Activated T-cell treated with anti-CD3 and anti-CD28 coated beads, Interleukin-2, amount 50 U/mL, for 72 hours (primary cell): ENCODE data around the gene FBN2. TPM values are rescaled to one million over a fixed set of nuclear protein-coding genes. Genes with fewer than 3 reads are reported as not detected.
A peak's percentile ranks its signal among the peaks of the same experiment; 100 is the strongest.

ENCODE experiments used
- ATAC-seq, 2 donors: fragments of 150-1000 bp; cut with Tn5 transposase; replicated peaks in 1 of 2; 2 replicates each; pipeline ENCODE4 v1.10.0; 2021; ENCODE audit warnings: moderate library complexity in 2 of 2, mild to moderate bottlenecking in 1 of 2
- DNase-seq, 2 donors: peaks; one replicate each; pipeline ENCODE4 v3.0.0; 2021 to 2022; ENCODE audit warnings: mixed read lengths in 1 of 2
- H3K27ac Mint-ChIP-seq: one replicate; pipeline ENCODE4 v1.8.0; 2022; ENCODE audit warnings: mild to moderate bottlenecking, moderate library complexity, mixed read lengths
- H3K27me3 Mint-ChIP-seq: one replicate; pipeline ENCODE4 v1.8.0; 2022; ENCODE audit warnings: low read depth, mixed read lengths
- H3K36me3 Mint-ChIP-seq, 2 donors: one replicate each; pipeline ENCODE4 v1.8.0; 2022; ENCODE audit warnings: mixed read lengths in 2 of 2, mild to moderate bottlenecking in 1 of 2; ENCODE audit not compliant: insufficient read depth in 2 of 2
- H3K4me1 Mint-ChIP-seq: one replicate; pipeline ENCODE4 v1.8.0; 2022; ENCODE audit warnings: low read depth, mixed read lengths
- H3K4me3 Mint-ChIP-seq, 2 donors: one replicate each; pipeline ENCODE4 v1.8.0; 2022; ENCODE audit warnings: mild to moderate bottlenecking in 2 of 2, mixed read lengths in 2 of 2, moderate library complexity in 2 of 2
- H3K9me3 Mint-ChIP-seq, 2 donors: one replicate each; pipeline ENCODE4 v1.8.0; 2022; ENCODE audit warnings: mixed read lengths in 2 of 2
- total RNA-seq, 2 donors: library from RNA; stranded (reverse); gene quantifications; one replicate each; pipeline ENCODE4 v1.2.3, GENCODE V29; 2022

Gene FBN2
- total RNA-seq: under 1 TPM in 1 of 2 donors, not detected in 1; 0.05 TPM

DNA sequence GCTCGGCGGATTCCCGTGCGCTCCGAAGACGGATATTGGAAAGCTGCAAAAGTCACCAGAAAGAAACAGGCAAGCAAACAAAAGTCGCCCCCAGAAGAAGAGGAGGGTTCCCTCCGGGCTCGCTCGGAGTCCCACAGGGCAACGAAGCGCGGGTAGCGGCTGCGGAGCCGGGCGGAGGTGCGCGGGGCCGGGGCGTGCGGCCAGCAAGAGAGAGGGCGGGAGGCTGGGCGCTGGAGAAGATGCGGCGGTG lies at the start of gene FBN2:
Gene FBN2, minus strand, starts transcription at position 246 of the 250 bp plus-strand sequence. CDS start 642 bp downstream, outside the sequence.
- Mint-ChIP-seq H3K27ac (no peak within 1 kb of the TSS), H3K4me1 (no peaks in the 10 kb centered on the region), H3K36me3 (peaks cover 2 to 4% of the 10 kb centered on the region in 2 donors), H3K27me3 (peaks cover 33% of the 10 kb centered on the region), H3K4me3 (peak within 1 kb of the TSS; percentile 61 to 70), H3K9me3 (no peaks in the 10 kb centered on the region)
- ATAC-seq (no peak), DNase-seq (no peak)

DNA sequence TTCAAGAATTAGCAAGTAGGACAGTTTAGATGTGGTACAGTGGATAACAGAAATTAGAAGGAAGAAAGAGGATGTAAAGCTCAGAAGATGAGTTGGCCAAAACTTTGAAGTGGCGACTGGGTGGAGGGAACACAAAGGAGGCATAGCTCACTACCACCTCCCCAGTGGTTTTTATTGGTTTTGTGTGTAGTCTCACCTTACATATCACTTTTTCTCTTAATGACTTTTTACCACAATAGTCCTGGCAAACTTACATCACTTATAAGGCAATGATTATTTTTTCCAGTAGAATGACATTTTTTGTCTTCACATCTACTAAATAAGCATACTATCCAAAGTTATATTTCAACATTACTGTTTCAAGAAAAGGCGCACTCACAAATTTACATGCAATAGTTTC lies 49.2 kb upstream of the FBN2 start:
- Mint-ChIP-seq H3K4me1 (no peaks in the 10 kb centered on the region), H3K4me3 (no peak overlapping the region), H3K27ac (no peak overlapping the region), H3K27me3 (no peaks in the 10 kb centered on the region), H3K9me3 (peaks cover 0 to 7% of the 10 kb centered on the region in 2 donors), H3K36me3 (no peaks in the 10 kb centered on the region)
- DNase-seq (no peak), ATAC-seq (no peak)

DNA sequence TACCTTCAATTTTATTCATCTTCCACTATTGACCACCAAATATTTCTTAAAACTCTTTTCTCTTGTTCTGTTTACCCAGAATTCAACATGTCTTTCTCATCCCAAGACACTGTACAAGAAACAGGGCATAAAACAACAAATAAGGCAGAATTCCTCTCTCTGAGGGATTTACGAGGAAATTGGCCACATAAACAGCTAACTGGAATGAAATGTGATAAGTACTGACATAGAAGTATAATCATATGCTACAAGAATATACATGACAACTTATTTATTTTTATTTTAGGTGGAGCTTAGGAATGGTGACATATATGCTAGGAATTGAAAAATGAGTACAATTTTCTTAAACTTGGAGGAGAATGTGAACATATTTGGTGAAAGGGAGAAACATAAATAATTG lies 48.8 kb upstream of the FBN2 start:
- no peaks in the 10 kb centered on the region for H3K4me1 Mint-ChIP-seq
- peaks cover 0 to 7% of the 10 kb centered on the region in 2 donors for H3K9me3 Mint-ChIP-seq
- ATAC-seq (no peak), DNase-seq (no peak)
- no peak overlapping the region for H3K27ac Mint-ChIP-seq
- no peaks in the 10 kb centered on the region for H3K36me3 Mint-ChIP-seq
- H3K4me3 Mint-ChIP-seq: no peak overlapping the region
- H3K27me3 Mint-ChIP-seq: no peaks in the 10 kb centered on the region

DNA sequence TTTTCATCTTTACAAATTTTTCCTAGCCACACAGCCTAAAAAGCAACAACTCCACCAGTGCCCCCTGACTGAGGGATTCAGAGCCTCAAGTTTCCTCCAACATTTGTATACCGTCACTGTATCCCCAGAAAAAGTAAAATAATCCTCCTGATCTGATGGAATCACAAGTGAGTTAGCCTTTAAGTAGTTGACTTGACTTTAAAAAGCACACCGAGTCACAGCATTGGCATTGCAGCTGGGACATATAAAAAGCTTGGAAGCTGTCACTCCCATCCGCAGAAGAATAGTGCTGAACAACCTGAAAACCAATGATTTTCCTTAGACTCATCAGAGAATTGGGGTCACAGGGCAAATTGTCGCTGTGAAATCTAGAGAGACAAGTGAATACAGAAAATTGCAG lies 41.6 kb upstream of the FBN2 start:
- Mint-ChIP-seq H3K9me3 (peaks cover 4 to 8% of the 10 kb centered on the region in 2 donors), H3K27me3 (no peaks in the 10 kb centered on the region), H3K4me3 (no peak overlapping the region), H3K27ac (no peak overlapping the region), H3K36me3 (no peaks in the 10 kb centered on the region), H3K4me1 (no peaks in the 10 kb centered on the region)
- ATAC-seq (no peak), DNase-seq (no peak)

GRCh38 chr5:128579093-128579492 lies 41.0 kb upstream of the FBN2 start:
- Mint-ChIP-seq H3K36me3 (no peaks in the 10 kb centered on the region), H3K4me1 (no peaks in the 10 kb centered on the region), H3K27me3 (no peaks in the 10 kb centered on the region), H3K27ac (no peak overlapping the region), H3K4me3 (no peak overlapping the region), H3K9me3 (peaks cover 4 to 8% of the 10 kb centered on the region in 2 donors)
- DNase-seq: no peak
- no peak for ATAC-seq

- no peaks in the 10 kb centered on the region for H3K36me3 Mint-ChIP-seq
- H3K4me1 Mint-ChIP-seq: no peaks in the 10 kb centered on the region
- no peak overlapping the region for H3K4me3 Mint-ChIP-seq
- H3K27ac Mint-ChIP-seq: no peak overlapping the region
- ATAC-seq (no peak), DNase-seq (no peak)
- no peaks in the 10 kb centered on the region for H3K27me3 Mint-ChIP-seq
- H3K9me3 Mint-ChIP-seq: peaks cover 4 to 5% of the 10 kb centered on the region in 2 donors
Measured at GRCh38 chr5:128574041-128574440, 36.0 kb upstream of the FBN2 start.

GRCh38 chr5:128572930-128573319 lies 34.9 kb upstream of the FBN2 start:
- Mint-ChIP-seq H3K9me3 (peaks cover 2 to 4% of the 10 kb centered on the region in 2 donors), H3K4me3 (no peak overlapping the region), H3K27me3 (no peaks in the 10 kb centered on the region), H3K36me3 (no peaks in the 10 kb centered on the region), H3K27ac (no peak overlapping the region), H3K4me1 (no peaks in the 10 kb centered on the region)
- ATAC-seq (no peak), DNase-seq (no peak)

DNA sequence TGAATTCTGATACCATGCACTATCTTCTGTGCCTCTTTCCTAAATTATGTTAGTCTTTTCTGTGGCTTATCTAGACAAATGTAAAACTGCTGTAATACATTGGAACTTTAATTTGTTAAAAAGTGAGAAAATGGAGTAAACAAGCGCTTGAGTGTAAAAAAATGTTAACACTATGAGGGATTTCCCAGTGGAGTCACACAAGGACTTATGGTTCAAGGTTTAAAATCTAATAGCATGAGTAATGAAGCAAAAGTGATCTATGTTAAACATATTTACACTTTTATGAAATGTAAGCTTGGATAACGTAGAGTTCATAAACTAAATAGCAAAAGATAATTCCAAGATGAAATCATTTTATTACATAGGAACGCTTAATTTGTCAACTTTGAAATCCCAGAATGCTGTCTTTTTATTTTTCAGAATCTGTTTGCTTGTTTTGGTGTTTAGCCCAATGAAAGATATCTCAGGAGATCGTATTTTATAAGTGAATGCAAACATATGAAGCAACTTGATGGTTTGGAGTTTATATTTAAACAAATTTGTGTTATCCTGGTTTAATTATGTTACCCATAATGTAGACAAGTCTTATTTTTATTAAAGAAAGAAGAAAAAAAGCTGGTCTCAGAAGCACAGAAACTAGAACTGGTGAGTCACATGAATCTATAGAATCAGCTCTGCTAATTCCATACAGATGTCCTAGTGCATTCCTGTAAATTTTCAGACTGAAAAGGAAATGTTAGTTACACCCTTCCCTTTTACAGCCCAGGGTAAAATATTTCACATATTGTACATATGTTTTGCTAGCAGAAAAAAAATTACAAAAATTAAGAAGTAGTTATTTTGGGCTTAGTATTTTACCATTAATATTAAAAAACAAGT lies 34.2 kb upstream of the FBN2 start:
- peaks cover 2 to 6% of the 10 kb centered on the region in 2 donors for H3K9me3 Mint-ChIP-seq
- H3K4me3 Mint-ChIP-seq: no peak overlapping the region
- H3K36me3 Mint-ChIP-seq: no peaks in the 10 kb centered on the region
- H3K27ac Mint-ChIP-seq: no peak overlapping the region
- ATAC-seq (no peak), DNase-seq (no peak)
- no peaks in the 10 kb centered on the region for H3K27me3 Mint-ChIP-seq
- H3K4me1 Mint-ChIP-seq: no peaks in the 10 kb centered on the region

- Mint-ChIP-seq H3K27me3 (no peaks in the 10 kb centered on the region), H3K36me3 (no peaks in the 10 kb centered on the region), H3K4me1 (no peaks in the 10 kb centered on the region), H3K4me3 (no peak overlapping the region), H3K27ac (no peak overlapping the region), H3K9me3 (peaks cover 0 to 5% of the 10 kb centered on the region in 2 donors)
- no peak for DNase-seq
- ATAC-seq: no peak
Measured at GRCh38 chr5:128566178-128566577, 28.1 kb upstream of the FBN2 start.

GRCh38 chr5:128559300-128560297 lies 21.6 kb upstream of the FBN2 start:
- no peaks in the 10 kb centered on the region for H3K27me3 Mint-ChIP-seq
- ATAC-seq (no peak), DNase-seq (no peak)
- H3K36me3 Mint-ChIP-seq: no peaks in the 10 kb centered on the region
- no peaks in the 10 kb centered on the region for H3K4me1 Mint-ChIP-seq
- H3K4me3 Mint-ChIP-seq: no peak overlapping the region
- H3K27ac Mint-ChIP-seq: no peak overlapping the region
- peaks cover 4% of the 10 kb centered on the region in 2 donors for H3K9me3 Mint-ChIP-seq

GRCh38 chr5:128553747-128554146 lies 15.7 kb upstream of the FBN2 start:
- peaks cover 0 to 3% of the 10 kb centered on the region in 2 donors for H3K36me3 Mint-ChIP-seq
- peaks cover 10 to 13% of the 10 kb centered on the region in 2 donors for H3K9me3 Mint-ChIP-seq
- DNase-seq (no peak), ATAC-seq (no peak)
- H3K4me1 Mint-ChIP-seq: no peaks in the 10 kb centered on the region
- no peaks in the 10 kb centered on the region for H3K27me3 Mint-ChIP-seq
- no peak overlapping the region for H3K4me3 Mint-ChIP-seq
- H3K27ac Mint-ChIP-seq: no peak overlapping the region

GRCh38 chr5:128551476-128551875 lies 13.4 kb upstream of the FBN2 start:
- Mint-ChIP-seq H3K4me3 (no peak overlapping the region), H3K27me3 (no peaks in the 10 kb centered on the region), H3K36me3 (peaks cover 0 to 3% of the 10 kb centered on the region in 2 donors), H3K9me3 (peaks cover 10 to 13% of the 10 kb centered on the region in 2 donors), H3K27ac (no peak overlapping the region), H3K4me1 (no peaks in the 10 kb centered on the region)
- no peak for DNase-seq
- ATAC-seq: no peak

GRCh38 chr5:128549496-128549895 lies 11.5 kb upstream of the FBN2 start:
- H3K4me1 Mint-ChIP-seq: no peaks in the 10 kb centered on the region
- H3K9me3 Mint-ChIP-seq: peaks cover 10 to 11% of the 10 kb centered on the region in 2 donors
- H3K36me3 Mint-ChIP-seq: peaks cover 0 to 3% of the 10 kb centered on the region in 2 donors
- ATAC-seq (no peak), DNase-seq (no peak)
- H3K27ac Mint-ChIP-seq: no peak overlapping the region
- H3K4me3 Mint-ChIP-seq: no peak overlapping the region
- no peaks in the 10 kb centered on the region for H3K27me3 Mint-ChIP-seq
